GM12878 (cell line): Measurements from ENCODE around the gene PELI1.

Experiments used
- BHLHE40 ChIP-seq, 2 experiments: fragments of 450-650 bp in 1 of 2; IDR thresholded peaks; 2 replicates each; pipeline ENCODE4 v1.6.1; 2011 to 2017; ENCODE audit warnings: low read depth in 2 of 2, borderline replicate concordance in 1 of 2, improper control_type of control experiment in 1 of 2, low read length in 1 of 2, mild to moderate bottlenecking in 1 of 2
- CEBPB ChIP-seq, 2 experiments: fragments of 150-350 bp in 1 of 2; IDR thresholded peaks; 2 replicates each; pipeline ENCODE4 v1.6.1; 2012 to 2014; ENCODE audit warnings: low read depth in 2 of 2, low read length in 2 of 2, borderline replicate concordance in 1 of 2, inconsistent platforms in 1 of 2
- CHD1 ChIP-seq: IDR thresholded peaks from 2 replicates; pipeline ENCODE4 v1.6.1; 2012; ENCODE audit warnings: low read depth, low read length, improper control_type of control experiment
- NRF1 ChIP-seq: conservative IDR thresholded peaks from 2 replicates; pipeline ENCODE4 v1.6.1; 2011; ENCODE audit warnings: mild to moderate bottlenecking, low read depth, low read length, improper control_type of control experiment
- RCOR1 ChIP-seq: conservative IDR thresholded peaks from 2 replicates; pipeline ENCODE4 v1.6.1; 2012; ENCODE audit warnings: low read depth, low read length, improper control_type of control experiment

DNA sequence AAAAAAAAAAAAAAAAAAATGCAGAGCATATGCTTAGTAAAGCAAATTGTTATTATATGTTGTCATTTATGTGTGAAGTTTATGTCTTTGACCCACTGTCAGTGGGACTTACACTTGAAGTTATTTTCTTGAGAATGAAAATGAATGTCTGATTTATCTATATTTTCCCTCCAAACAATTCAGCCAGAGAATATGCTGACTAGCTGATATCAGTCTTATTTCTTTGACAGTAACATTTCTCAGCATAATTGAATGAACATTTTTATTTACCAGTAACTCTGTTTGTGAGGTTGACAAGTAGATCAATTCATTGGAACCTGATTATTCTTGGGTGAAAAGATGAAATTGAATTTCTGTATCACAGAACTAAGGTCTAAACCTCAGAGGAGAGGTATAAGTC lies 85.0 kb downstream of the PELI1 start:
- TF ChIP-seq CEBPB (IDR thresholded peaks at IDR 0.05; ENCODE audit: borderline replicate concordance in 1 of 2, low read depth in 2 of 2, low read length in 2 of 2) (no peak), BHLHE40 (IDR thresholded peaks at IDR 0.05; ENCODE audit: borderline replicate concordance in 1 of 2, low read depth in 2 of 2, low read length in 1 of 2) (no peak), RCOR1 (no peak), CHD1 (no peak), NRF1 (no peak)
